Activated CD4-positive, alpha-beta T cell treated with anti-CD3 and anti-CD28 coated beads, Interleukin-2, amount 50 U/mL, for 4 hours (primary cell): ENCODE measurements around the gene MAP3K13.
A peak's percentile ranks its signal among the peaks of the same experiment; 100 is the strongest.
"Not testable (repeated sequence)": the region's sequence is repeated elsewhere in the genome, so short reads cannot be mapped to it uniquely, and the experiment has no call there.

Experiments
- DNase-seq, 2 experiments: peaks; one replicate each; pipeline ENCODE4 v3.0.0-alpha.2; 2020

MAP3K13 gene

DNA sequence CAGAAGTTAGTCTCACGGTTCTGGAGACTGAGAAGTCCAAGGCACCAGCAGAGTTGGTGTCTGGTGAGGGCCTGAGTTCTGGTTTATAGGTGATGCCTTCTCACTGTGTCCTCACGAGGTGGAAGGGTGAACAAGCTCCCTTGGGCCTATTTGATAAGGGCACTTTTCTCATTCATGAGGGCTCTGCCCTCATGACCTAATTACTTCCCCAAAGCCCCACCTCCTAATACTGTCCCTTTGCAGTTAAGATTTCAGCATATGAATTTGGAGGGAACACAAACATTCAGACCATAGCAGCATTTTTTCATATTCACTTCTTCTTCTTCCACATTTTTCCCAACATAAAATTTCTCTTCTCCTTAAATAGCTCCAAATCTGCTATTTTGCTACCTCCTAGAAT is 94.4 kb downstream of the MAP3K13 start:
- DNase-seq = no peak

- DNase-seq = no peak
Observed at GRCh38 chr3:185460309-185460708, 97.4 kb downstream of the MAP3K13 start.

DNA sequence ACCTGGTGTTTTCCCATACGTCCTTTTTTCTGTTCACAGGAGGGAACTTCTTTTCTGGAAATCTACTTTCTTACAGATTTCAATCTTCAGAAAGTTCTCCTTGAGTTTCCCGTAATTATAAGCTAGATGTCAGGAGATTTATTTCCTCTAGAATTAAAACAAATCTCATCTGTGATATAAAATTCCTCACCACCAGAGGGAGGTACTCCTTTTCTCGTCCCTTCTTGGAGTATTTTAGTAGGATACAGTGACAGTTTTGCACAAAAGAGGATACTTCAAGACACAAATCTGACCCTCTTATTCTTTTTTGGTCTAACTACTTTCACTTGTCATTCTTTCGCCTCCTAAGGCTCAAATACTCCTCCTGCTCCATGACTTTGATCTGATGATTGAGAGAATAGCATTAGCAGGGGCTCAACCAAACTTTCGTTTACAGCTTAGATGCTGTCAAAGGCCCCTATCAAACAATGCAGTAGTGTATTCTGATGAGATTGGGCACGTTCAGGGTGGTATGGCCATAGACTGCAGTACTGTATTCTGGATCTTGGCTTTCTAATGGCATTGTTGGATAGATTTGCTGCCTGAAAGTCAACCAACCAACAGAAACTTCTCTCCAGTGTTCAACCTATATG is 97.9 kb downstream of the MAP3K13 start:
- no peak for DNase-seq

- DNase-seq = no peak
Observed at GRCh38 chr3:185465471-185465870, 102.5 kb downstream of the MAP3K13 start.

DNA sequence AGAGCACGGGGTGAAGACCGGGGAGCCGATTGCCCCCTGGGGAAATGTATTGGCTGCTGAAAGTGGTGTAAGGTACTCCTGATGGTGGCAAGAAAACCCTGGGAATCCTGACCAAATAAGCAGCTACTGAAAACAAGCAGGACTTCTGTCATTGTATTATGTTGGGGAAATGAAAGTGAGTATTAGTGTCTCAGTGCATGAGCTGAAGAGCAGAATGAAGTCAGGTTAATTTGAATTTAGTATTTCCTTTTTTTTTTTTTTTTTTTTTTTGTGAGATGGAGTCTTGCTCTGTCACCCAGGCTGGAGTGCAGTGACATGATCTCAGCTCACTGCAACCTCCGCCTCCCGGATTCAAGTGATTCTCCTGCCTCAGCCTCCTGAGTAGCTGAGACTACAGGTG is 103.2 kb downstream of the MAP3K13 start:
- DNase-seq = not testable (repeated sequence)

DNA sequence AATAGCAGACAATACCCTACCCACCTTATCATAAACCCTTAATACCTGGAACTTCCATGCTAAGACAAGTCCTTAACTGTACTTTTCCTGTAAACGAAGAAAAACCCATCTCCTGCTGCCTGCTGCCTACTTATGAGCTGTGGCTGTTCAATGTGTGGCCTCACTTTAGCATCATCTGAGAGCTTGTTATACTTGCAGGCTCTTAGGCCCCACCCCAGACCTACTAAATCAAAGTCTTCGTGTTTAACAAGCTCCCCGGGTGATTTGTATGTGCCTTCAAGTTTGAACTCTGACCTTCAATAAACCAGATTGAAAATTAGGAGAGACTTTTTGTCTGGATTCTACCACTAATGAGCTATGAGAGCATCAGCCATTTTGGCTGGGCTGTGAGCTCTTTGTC is 106.6 kb downstream of the MAP3K13 start:
- DNase-seq = no peak

GRCh38 chr3:185470323-185470722 is 107.4 kb downstream of the MAP3K13 start:
- no peak for DNase-seq

DNA sequence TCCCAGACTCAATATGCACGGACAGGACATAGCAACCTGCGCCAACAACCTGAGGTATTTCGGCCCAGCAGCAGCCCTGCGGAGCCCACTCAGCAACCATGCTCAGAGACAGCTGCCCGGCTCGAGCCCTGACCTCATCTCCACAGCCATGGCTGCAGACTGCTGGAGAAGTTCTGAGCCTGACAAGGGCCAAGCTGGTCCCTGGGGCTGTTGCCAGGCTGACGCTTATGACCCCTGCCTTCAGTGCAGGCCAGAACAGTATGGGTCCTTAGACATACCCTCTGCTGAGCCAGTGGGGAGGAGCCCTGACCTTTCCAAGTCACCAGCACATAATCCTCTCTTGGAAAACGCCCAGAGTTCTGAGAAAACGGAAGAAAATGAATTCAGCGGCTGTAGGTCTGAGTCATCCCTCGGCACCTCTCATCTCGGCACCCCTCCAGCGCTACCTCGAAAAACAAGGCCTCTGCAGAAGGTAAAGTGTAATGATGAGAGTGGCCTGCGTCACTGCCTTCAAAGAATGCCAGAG is 110.4 kb downstream of the MAP3K13 start:
- DNase-seq = no peak

DNA sequence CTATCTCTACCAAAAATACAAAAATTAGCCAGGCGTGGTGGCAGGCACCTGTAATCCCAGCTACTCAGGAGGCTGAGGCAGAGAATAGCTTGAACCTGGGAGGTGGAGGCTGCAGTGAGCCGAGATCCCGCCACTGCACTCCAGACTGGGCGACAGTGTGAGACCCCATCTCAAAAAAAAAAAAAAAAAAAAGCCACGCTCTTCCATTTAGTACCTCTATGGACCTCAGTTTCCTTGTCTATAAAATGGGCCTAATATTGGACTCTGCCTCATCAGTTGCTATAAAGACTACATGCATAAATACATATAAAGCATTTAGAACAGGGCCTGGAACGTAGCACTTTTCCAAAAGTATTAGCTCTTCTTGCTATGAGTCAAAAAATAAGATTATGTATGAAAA is 112.0 kb downstream of the MAP3K13 start:
- DNase-seq = not testable (repeated sequence)

DNA sequence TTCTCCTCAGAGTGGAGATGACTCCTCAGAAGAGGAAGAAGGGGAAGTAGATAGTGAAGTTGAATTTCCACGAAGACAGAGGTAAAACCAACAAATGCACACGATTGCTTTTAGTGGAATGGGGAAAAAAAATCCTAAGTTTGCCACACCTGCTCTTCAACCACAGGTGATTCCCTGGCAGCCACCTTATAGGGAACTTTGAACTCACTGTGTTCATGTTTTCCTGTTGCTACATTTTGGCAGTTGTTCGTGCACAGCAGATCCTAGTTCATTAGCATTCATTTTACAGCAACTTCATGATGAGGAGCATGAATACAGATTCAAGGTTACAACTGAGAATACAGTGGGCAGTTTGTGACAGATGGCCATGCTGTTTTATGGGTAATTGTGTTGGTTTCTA is 114.4 kb downstream of the MAP3K13 start:
- no peak for DNase-seq

GRCh38 chr3:185479373-185479945 is 116.5 kb downstream of the MAP3K13 start:
- no peak for DNase-seq

GRCh38 chr3:185484296-185484695 is 121.4 kb downstream of the MAP3K13 start:
- no peak for DNase-seq

DNA sequence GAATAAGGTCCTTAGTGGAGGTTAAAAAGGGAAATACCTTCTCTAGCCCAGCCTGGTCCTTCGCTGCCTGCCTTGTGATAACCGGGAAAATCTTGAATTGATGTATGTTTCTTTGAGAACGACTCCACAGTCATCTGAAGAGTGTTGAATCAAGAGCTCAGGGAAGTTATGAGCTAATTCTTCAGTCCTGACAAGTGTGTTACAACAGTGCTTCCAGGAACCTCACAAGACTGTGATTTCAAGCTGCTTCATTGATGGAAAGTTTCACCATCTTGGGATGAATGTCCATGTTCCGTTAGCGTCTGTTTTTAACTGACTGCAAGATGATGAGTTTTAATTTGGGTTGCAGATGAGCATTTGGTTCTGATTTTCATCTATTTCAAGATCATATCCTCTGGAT is 123.5 kb downstream of the MAP3K13 start:
- DNase-seq = no peak

DNA sequence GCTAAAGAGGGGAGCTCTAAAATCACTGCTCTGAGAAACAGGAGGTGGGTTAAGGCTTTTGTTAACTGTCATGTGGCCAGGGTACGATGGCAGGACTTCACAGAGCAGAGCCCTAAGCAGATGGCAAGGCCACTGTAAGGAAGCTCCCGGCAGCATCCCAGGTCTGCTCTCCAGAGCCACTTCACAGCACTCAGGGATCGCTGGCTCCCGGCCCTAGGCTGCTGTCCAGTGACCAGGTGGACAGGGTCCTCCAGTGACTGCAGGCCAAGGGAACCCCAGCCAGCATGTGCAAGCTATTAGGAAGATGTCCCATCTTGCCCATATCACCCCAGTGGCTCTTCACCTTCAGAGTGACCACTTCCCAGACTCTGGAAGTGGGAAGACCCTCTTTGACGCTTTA is 125.5 kb downstream of the MAP3K13 start:
- no peak for DNase-seq

- no peak for DNase-seq
Observed at GRCh38 chr3:185489462-185489861, 126.5 kb downstream of the MAP3K13 start.

- no peak for DNase-seq
Observed at GRCh38 chr3:185490241-185490640, 127.3 kb downstream of the MAP3K13 start.

- DNase-seq = peak; percentile 86
Observed at GRCh38 chr3:185498503-185499396, 135.8 kb downstream of the MAP3K13 start, which contains the start of gene TMEM41A. Gene TMEM41A, minus strand, starts transcription at chr3:185499035. Its CDS starts 74 bp downstream, at chr3:185498961.

- no peak for DNase-seq
Observed at GRCh38 chr3:185502987-185503386, 140.1 kb downstream of the MAP3K13 start.

DNA sequence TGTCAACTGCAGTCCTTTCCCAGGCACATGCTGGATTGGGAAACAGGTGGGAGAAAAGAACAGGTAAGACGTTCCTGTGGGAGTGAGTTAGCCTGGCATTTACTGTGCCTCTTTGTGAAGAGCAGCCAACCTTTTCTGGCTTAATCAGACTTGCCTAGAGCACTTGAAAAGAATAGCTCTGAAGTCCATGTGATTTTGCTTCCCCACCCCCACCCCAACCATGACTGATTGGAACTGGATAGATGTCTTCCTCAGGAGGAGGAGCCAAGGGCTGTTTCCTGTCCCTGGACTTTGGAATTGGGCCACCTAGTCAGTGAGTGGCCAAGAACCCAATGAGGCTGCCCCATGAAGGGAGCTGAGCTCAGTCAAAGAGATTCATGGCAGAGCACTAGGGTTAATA is 140.6 kb downstream of the MAP3K13 start:
- no peak for DNase-seq

DNA sequence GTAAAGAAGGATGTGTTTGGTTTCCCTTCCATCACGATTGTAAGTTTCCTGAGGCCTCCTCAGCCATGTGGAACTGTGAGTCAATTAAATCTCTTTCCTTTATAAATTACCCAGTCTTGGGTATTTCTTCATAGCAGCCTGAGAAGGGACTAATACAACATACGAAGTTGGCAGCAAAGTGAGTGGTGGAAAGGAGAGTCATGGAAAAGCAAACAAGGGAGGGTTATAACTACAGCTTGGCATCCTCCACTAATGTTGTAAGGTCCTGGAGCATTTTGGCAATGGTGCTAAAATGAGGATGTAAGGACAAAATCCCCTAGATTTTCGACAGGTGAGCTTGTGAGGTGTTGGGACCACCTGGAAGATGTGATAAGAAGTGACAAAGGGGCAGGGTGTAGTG is 141.7 kb downstream of the MAP3K13 start:
- DNase-seq = no peak

DNA sequence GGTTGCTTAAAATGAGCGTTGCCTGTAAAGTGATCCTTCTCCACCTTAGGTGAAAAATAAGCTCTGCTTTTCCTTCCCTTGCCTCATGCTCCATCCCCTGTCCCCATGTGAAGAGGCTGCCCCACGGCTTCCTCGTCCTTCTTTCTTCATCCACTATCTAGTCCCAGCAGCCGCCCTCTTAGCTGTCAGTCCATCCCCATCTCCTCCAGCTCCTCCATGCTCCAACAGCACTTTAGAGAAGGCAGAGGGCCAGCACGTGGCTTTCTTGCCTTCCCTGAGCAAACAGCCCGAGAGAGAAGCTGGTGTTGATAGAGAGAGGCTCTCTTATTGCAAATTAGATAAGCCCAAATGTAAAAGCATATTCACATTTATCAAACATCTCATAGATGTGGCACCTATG is 144.9 kb downstream of the MAP3K13 start:
- DNase-seq = no peak

DNA sequence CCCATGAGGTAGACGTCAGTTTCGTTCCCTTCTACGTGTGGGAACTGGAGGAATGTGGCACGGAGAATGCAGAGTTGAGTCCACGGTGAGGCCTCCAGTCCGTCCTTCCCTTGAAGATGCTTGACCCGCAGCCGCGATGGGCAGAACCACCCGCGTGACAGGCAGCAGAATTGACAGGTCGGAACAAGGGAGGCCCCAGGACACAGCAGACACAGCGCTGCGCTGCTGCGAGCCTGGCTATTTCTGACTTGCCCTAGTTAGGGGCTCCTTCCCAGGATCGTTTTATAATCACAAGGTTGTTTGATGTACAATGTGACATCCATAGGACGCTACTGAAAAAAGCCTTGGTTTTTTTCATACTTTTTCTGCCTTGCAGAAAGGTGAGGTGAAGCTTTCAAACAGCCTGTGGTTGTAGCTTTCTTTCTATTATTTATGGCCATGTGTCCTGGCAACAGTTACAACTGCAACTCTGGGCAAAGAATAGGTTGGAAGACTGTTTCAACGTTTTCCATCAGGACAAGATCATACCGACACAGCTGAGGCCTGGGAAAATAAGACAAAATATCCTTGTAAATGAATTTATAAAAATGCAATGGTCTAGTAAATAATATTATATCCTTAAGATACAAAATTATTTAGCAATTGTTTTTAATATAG is 145.5 kb downstream of the MAP3K13 start:
- DNase-seq = no peak

DNA sequence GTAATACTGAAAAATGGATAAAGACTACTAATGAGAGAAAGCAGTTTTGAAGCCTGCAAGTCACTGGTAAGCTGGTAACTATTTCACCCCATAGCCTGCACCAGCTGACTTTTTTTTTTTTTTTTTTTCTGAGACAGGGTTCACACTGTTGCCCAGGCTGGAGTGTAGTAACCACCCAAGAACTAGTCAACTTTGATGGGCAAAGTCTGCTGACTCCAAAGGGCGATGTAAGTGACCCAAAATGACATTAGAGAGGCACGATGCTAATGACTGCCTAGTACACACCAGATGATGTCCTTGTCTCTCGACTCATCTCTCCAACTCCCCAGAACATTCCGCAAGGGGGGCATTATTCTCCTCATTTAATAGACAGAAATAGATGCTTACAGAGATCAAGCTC is 148.8 kb downstream of the MAP3K13 start:
- DNase-seq = no peak
